Measurements from ENCODE around the gene COL20A1.

The COL20A1 gene

GRCh38 chr20:63280929-63281545 is 11.9 kb upstream of the COL20A1 start:
- H3K36me3 ChIP-seq (ENCODE audit: control insufficient read depth in 1 of 2, insufficient read depth in 2 of 2, low read length in 2 of 2) = peaks cover 6 to 86% of the 10 kb centered on the region in 2 donors
- no peak overlapping the region for H3K27ac ChIP-seq (ENCODE audit: low read length)
- no peaks in the 10 kb centered on the region for H3K4me1 ChIP-seq (ENCODE audit: control insufficient read depth in 1 of 2, insufficient read depth in 2 of 2, low read length in 2 of 2)
- no peaks in the 10 kb centered on the region for H3K9me3 ChIP-seq (ENCODE audit: control insufficient read depth in 1 of 2, low read length in 2 of 2)
- H3K27me3 ChIP-seq (ENCODE audit: low read depth, low read length) = no peaks in the 10 kb centered on the region
- H3K4me3 ChIP-seq (ENCODE audit: low read depth in 1 of 2, low read length in 2 of 2) = no peak overlapping the region

GRCh38 chr20:63281742-63282665 is 11.0 kb upstream of the COL20A1 start:
- H3K9me3 ChIP-seq (ENCODE audit: control insufficient read depth in 1 of 2, low read length in 2 of 2) = no peaks in the 10 kb centered on the region
- no peaks in the 10 kb centered on the region for H3K4me1 ChIP-seq (ENCODE audit: control insufficient read depth in 1 of 2, insufficient read depth in 2 of 2, low read length in 2 of 2)
- peaks cover 0 to 85% of the 10 kb centered on the region in 2 donors for H3K36me3 ChIP-seq (ENCODE audit: control insufficient read depth in 1 of 2, insufficient read depth in 2 of 2, low read length in 2 of 2)
- H3K27ac ChIP-seq (ENCODE audit: low read length) = no peak overlapping the region
- H3K27me3 ChIP-seq (ENCODE audit: low read depth, low read length) = no peaks in the 10 kb centered on the region
- no peak overlapping the region for H3K4me3 ChIP-seq (ENCODE audit: low read depth in 1 of 2, low read length in 2 of 2)

- H3K27ac ChIP-seq (ENCODE audit: low read length) = no peak overlapping the region
- no peaks in the 10 kb centered on the region for H3K4me1 ChIP-seq (ENCODE audit: control insufficient read depth in 1 of 2, insufficient read depth in 2 of 2, low read length in 2 of 2)
- no peaks in the 10 kb centered on the region for H3K27me3 ChIP-seq (ENCODE audit: low read depth, low read length)
- no peaks in the 10 kb centered on the region for H3K9me3 ChIP-seq (ENCODE audit: control insufficient read depth in 1 of 2, low read length in 2 of 2)
- peaks cover 0 to 85% of the 10 kb centered on the region in 2 donors for H3K36me3 ChIP-seq (ENCODE audit: control insufficient read depth in 1 of 2, insufficient read depth in 2 of 2, low read length in 2 of 2)
- H3K4me3 ChIP-seq (ENCODE audit: low read depth in 1 of 2, low read length in 2 of 2) = no peak overlapping the region
Measured at GRCh38 chr20:63282946-63283345, 10.0 kb upstream of the COL20A1 start.

GRCh38 chr20:63283397-63284082 is 9.4 kb upstream of the COL20A1 start:
- H3K36me3 ChIP-seq (ENCODE audit: control insufficient read depth in 1 of 2, insufficient read depth in 2 of 2, low read length in 2 of 2) = peaks cover 0 to 85% of the 10 kb centered on the region in 2 donors
- no peak overlapping the region for H3K27ac ChIP-seq (ENCODE audit: low read length)
- H3K9me3 ChIP-seq (ENCODE audit: control insufficient read depth in 1 of 2, low read length in 2 of 2) = no peaks in the 10 kb centered on the region
- no peak overlapping the region for H3K4me3 ChIP-seq (ENCODE audit: low read depth in 1 of 2, low read length in 2 of 2)
- no peaks in the 10 kb centered on the region for H3K27me3 ChIP-seq (ENCODE audit: low read depth, low read length)
- H3K4me1 ChIP-seq (ENCODE audit: control insufficient read depth in 1 of 2, insufficient read depth in 2 of 2, low read length in 2 of 2) = no peaks in the 10 kb centered on the region

GRCh38 chr20:63284083-63284440 is 8.9 kb upstream of the COL20A1 start:
- peaks cover 0 to 86% of the 10 kb centered on the region in 2 donors for H3K36me3 ChIP-seq (ENCODE audit: control insufficient read depth in 1 of 2, insufficient read depth in 2 of 2, low read length in 2 of 2)
- H3K27me3 ChIP-seq (ENCODE audit: low read depth, low read length) = no peaks in the 10 kb centered on the region
- no peak overlapping the region for H3K4me3 ChIP-seq (ENCODE audit: low read depth in 1 of 2, low read length in 2 of 2)
- H3K4me1 ChIP-seq (ENCODE audit: control insufficient read depth in 1 of 2, insufficient read depth in 2 of 2, low read length in 2 of 2) = no peaks in the 10 kb centered on the region
- H3K27ac ChIP-seq (ENCODE audit: low read length) = no peak overlapping the region
- no peaks in the 10 kb centered on the region for H3K9me3 ChIP-seq (ENCODE audit: control insufficient read depth in 1 of 2, low read length in 2 of 2)

- Histone ChIP-seq H3K4me3 (ENCODE audit: low read depth in 1 of 2, low read length in 2 of 2) (no peak overlapping the region), H3K27ac (ENCODE audit: low read length) (no peak overlapping the region), H3K9me3 (ENCODE audit: control insufficient read depth in 1 of 2, low read length in 2 of 2) (no peaks in the 10 kb centered on the region), H3K27me3 (ENCODE audit: low read depth, low read length) (no peaks in the 10 kb centered on the region), H3K4me1 (ENCODE audit: control insufficient read depth in 1 of 2, insufficient read depth in 2 of 2, low read length in 2 of 2) (no peaks in the 10 kb centered on the region), H3K36me3 (ENCODE audit: control insufficient read depth in 1 of 2, insufficient read depth in 2 of 2, low read length in 2 of 2) (peaks cover 0 to 85% of the 10 kb centered on the region in 2 donors)
Measured at GRCh38 chr20:63284544-63284949, 8.4 kb upstream of the COL20A1 start.

- H3K36me3 ChIP-seq (ENCODE audit: control insufficient read depth in 1 of 2, insufficient read depth in 2 of 2, low read length in 2 of 2) = peaks cover 0 to 80% of the 10 kb centered on the region in 2 donors
Measured at GRCh38 chr20:63284981-63285524, 7.9 kb upstream of the COL20A1 start.

GRCh38 chr20:63285636-63286615 is 7.1 kb upstream of the COL20A1 start:
- H3K4me1 ChIP-seq (ENCODE audit: control insufficient read depth in 1 of 2, insufficient read depth in 2 of 2, low read length in 2 of 2) = no peaks in the 10 kb centered on the region
- no peaks in the 10 kb centered on the region for H3K9me3 ChIP-seq (ENCODE audit: control insufficient read depth in 1 of 2, low read length in 2 of 2)
- no peaks in the 10 kb centered on the region for H3K27me3 ChIP-seq (ENCODE audit: low read depth, low read length)
- no peak overlapping the region for H3K4me3 ChIP-seq (ENCODE audit: low read depth in 1 of 2, low read length in 2 of 2)
- H3K27ac ChIP-seq (ENCODE audit: low read length) = no peak overlapping the region
- H3K36me3 ChIP-seq (ENCODE audit: control insufficient read depth in 1 of 2, insufficient read depth in 2 of 2, low read length in 2 of 2) = peaks cover 0 to 72% of the 10 kb centered on the region in 2 donors

More at GRCh38 chr20:63284981-63285524, 7.9 kb upstream of the COL20A1 start:
- Histone ChIP-seq H3K9me3 (ENCODE audit: control insufficient read depth in 1 of 2, low read length in 2 of 2) (no peaks in the 10 kb centered on the region), H3K4me3 (ENCODE audit: low read depth in 1 of 2, low read length in 2 of 2) (no peak overlapping the region), H3K4me1 (ENCODE audit: control insufficient read depth in 1 of 2, insufficient read depth in 2 of 2, low read length in 2 of 2) (no peaks in the 10 kb centered on the region), H3K27me3 (ENCODE audit: low read depth, low read length) (no peaks in the 10 kb centered on the region), H3K27ac (ENCODE audit: low read length) (no peak overlapping the region)

GRCh38 chr20:63286781-63287696 is 5.9 kb upstream of the COL20A1 start:
- Histone ChIP-seq H3K9me3 (ENCODE audit: control insufficient read depth in 1 of 2, low read length in 2 of 2) (no peaks in the 10 kb centered on the region), H3K27me3 (ENCODE audit: low read depth, low read length) (no peaks in the 10 kb centered on the region), H3K4me3 (ENCODE audit: low read depth in 1 of 2, low read length in 2 of 2) (no peak overlapping the region), H3K36me3 (ENCODE audit: control insufficient read depth in 1 of 2, insufficient read depth in 2 of 2, low read length in 2 of 2) (peaks cover 0 to 70% of the 10 kb centered on the region in 2 donors), H3K4me1 (ENCODE audit: control insufficient read depth in 1 of 2, insufficient read depth in 2 of 2, low read length in 2 of 2) (no peaks in the 10 kb centered on the region), H3K27ac (ENCODE audit: low read length) (no peak overlapping the region)

All from muscle layer of duodenum (tissue), 2 donors.